GM10266 (cell line): ENCODE measurements around the gene PRDM5.
"Not testable (repeated sequence)": the region's sequence is repeated elsewhere in the genome, so short reads cannot be mapped to it uniquely, and the experiment has no call there.

Experiments
- DNase-seq: peaks from one replicate; pipeline ENCODE4 v3.0.0; 2012; ENCODE audit errors: extremely low spot score
- TF ChIP-seq, protein P1 (sequence below): IDR thresholded peaks from 2 replicates; pipeline ENCODE4 v1.5.1; 2012; ENCODE audit warnings: mild to moderate bottlenecking, low read depth; ENCODE audit not compliant: control insufficient read depth, insufficient read depth; ENCODE audit errors: missing control alignments

Gene PRDM5

DNA sequence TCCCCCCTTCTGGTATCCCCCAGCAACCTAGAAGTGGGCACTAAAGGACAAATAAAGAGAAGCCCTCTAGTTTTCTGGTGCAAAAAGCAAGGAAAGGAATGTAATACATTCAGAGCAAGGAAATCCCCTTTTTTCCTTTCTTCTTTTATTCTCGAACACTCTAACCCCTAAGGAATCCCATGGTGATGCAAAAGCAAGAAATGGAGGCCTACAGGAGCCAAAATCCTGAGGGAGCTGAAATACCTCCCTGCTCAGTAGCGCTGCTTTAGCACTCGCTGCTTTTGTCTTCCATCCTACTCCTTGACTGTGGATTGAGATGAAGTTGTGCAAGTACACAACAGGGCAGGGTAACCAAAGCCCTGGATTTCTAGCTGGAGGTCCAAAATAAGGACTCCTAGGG is 251.0 kb downstream of the PRDM5 start:
- no peak for DNase-seq
- TF ChIP-seq, protein P1, sequence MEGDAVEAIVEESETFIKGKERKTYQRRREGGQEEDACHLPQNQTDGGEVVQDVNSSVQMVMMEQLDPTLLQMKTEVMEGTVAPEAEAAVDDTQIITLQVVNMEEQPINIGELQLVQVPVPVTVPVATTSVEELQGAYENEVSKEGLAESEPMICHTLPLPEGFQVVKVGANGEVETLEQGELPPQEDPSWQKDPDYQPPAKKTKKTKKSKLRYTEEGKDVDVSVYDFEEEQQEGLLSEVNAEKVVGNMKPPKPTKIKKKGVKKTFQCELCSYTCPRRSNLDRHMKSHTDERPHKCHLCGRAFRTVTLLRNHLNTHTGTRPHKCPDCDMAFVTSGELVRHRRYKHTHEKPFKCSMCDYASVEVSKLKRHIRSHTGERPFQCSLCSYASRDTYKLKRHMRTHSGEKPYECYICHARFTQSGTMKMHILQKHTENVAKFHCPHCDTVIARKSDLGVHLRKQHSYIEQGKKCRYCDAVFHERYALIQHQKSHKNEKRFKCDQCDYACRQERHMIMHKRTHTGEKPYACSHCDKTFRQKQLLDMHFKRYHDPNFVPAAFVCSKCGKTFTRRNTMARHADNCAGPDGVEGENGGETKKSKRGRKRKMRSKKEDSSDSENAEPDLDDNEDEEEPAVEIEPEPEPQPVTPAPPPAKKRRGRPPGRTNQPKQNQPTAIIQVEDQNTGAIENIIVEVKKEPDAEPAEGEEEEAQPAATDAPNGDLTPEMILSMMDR, result no peak

DNA sequence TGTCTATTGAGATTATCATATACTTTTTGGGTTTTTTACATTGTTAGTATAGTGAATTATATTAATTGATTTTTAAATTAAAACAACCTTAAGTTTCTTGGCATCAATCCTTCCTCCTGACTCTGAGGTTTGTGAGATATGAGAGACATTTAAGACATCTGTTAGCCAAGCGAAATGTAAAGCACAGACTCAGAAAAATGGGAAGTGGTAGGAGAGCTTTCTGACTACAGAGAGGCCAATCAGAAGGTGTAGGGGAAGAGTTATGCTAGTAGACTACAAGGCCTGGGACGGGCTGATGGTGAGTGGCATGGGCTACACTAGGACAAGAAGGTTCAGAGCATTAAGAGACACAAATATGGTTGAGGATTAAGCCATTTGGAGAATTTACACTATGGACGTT is 255.4 kb downstream of the PRDM5 start:
- DNase-seq, result no peak
- TF ChIP-seq, protein P1, result no peak

DNA sequence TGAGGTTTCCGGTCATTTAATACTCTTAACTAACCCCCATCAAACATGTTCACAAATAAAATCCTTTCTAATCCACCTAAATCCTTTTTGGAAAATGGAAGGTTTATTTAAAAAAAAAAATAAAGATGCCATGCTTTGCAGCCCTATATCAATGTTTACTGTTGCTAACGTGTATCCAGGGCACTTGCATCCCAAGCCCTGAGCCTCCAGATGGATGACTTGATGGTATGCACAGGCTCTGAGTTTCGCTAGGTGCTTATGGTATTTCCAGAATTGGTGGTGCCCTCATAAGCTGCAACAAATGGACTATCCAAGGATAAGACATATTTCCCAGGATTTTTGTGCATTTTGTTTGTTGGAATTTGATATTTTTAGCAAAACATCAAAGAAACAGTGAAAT is 257.7 kb downstream of the PRDM5 start:
- DNase-seq, result no peak

DNA sequence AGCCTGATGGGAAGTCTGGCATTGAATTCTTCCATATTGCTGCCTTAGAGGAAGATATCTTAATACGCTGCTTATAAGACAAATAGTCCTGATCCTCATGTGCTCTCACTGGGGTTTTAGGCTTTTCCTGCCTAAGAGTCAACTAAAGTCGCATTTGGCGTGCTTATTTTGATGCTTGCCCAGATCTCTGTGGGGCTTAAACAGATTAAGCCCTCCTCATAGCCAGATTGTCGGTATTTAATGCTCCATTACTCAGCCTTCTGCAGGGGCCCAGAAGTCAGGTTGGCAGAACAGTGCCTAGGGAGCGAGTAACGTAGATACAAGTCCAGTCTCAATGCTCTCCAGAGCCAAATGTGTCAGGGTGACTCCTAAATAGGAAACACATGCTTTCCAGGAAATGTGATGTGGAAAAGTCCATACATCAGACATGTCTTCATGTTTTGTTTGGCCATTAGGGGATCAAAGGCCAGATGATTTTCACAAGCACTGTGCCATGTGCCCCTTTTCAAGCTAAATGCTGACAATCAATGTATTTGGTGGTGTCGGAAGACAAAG is 262.8 kb downstream of the PRDM5 start:
- DNase-seq, result no peak
- TF ChIP-seq, protein P1, result no peak

More for the DNA sequence above, 257.7 kb downstream of the PRDM5 start:
- TF ChIP-seq, protein P1, result no peak

DNA sequence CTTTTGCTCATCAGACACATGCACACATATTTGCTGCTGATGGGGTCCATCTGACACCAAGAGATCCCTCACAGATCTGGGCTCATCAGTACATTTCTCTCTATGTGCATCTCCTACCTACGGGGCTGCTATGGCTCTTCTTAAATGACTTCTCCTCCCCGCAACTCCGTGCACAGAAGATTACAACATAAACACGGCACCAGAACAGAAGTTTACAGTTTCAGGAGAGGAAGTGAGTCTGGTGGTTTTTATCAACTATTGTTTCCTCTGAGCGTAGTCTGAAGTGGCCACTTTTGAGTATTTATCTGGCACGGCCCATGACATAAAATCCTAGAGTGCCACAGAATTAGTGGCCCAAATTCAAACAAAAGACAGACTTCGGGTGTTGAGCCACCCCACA is 263.8 kb downstream of the PRDM5 start:
- TF ChIP-seq, protein P1, result no peak
- DNase-seq, result no peak

DNA sequence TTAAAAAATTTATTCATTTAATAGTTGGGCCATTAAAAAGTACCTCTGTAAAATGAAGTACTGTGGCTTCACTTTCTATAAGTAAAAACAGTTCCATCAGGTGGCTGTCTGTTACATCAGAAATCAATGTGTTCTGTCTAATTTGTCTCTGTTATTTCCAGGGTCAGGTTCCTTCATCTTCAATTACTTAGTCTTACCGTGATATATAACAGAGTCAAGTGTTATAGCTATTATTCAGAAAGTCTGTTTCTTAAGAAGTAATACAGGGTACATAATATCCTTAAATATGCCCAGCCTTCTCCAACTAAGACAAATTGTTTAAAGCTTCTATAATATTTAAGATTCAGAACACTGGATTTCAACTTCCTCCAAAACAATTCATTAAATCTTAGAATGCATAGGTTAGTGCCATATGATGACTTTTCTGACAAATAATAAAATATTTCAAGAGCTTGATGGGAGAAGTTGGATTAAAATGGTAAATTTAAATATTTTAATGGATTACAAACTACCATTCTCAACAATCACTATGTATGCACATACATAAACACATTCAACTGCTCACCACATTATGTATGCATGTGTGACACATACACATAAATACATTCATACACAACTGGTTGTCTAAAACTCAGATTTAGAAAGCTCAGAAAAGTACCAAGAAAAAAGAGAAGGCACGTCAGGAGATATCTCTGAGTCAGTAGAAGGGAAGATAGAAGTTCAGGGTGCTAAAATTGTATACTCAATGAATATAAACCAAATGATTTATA is 268.5 kb downstream of the PRDM5 start:
- DNase-seq, result no peak
- TF ChIP-seq, protein P1, result no peak

DNA sequence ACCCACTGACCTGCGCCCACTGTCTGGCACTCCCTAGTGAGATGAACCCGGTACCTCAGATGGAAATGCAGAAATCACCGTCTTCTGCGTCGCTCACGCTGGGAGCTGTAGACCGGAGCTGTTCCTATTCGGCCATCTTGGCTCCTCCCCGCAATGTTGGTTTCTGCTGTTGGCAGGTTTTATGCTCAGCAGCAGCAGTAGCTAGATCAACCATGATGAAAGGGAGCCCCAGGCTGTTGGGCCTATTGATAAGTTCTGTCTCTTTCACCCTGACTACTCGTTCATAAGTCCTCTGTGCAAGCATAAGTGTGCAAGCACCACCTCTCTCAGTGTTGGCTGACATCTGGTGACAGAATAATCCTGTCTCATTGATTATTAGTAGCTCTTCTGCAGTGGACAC is 274.2 kb downstream of the PRDM5 start:
- DNase-seq, result not testable (repeated sequence)
